GM23248 (cell line): ENCODE results near the gene E2F1.

Experiments used
- EZH2 ChIP-seq: fragments of 200-600 bp; sonication (generic); IDR thresholded peaks from 2 replicates; pipeline ENCODE4 v1.6.1; 2018; ENCODE audit warnings: antibody characterized with exemption, mild to moderate bottlenecking; ENCODE audit not compliant: insufficient read depth, poor library complexity, severe bottlenecking
- EZH2phosphoT487 ChIP-seq: fragments of 200-600 bp; sonication (generic); IDR thresholded peaks from 2 replicates; pipeline ENCODE4 v1.6.1; 2018; ENCODE audit warnings: antibody characterized with exemption, moderate library complexity, mild to moderate bottlenecking, low read depth; ENCODE audit not compliant: insufficient read depth

DNA sequence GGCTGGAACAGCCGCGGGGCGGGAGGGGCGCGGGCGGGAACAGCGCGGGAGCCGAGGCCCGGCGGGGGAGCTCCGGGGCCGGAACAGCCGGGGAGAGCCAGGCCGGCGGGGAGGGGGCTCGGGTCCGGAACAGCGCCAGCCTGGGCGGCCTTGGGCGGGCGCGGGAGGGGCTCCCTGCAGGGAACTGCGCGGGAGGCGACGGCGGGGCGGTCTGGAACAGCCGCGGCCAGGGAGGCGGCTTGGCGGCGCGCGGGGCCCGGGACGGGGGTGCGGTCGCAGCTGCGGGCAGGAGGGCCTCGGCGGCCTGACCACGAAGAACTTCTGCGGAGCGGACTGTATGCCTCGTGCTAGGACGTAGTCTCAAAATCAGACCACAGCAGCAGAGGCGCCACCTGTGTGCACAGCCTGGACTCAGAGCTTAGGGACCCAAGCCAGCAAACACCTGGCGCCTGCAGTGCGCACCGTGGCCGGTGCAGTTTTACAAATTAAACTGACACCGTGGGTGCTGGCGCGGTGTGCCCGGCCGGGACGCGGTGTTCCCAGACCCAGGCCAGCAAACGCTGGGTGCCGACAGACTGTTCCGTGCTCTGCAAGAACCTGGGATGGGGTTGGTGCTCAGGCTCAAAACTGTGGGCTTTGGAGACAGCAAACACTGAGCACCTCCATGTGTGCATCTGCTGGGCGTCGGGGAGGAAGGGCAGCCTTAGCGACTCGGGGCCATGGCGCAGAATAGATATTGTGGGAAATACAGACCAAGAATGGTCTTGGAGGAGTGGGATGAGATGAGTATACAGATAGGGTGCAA is 46.2 kb upstream of the E2F1 start:
- no peak for TF ChIP-seq EZH2
- TF ChIP-seq EZH2phosphoT487 = no peak
